Gastroesophageal sphincter (tissue), 4 donors: Measurements from ENCODE around the gene FBRSL1. TPM values are rescaled to one million over a fixed set of nuclear protein-coding genes. Genes with fewer than 3 reads are reported as not detected.
"Not testable (repeated sequence)": the region's sequence is repeated elsewhere in the genome, so short reads cannot be mapped to it uniquely, and the experiment has no call there.

Experiments
- ATAC-seq: fragments of 150-250 bp; one replicate; pipeline ENCODE4 v1.9.1; 2016; ENCODE audit warnings: mild to moderate bottlenecking, moderate library complexity
- H3K27ac ChIP-seq, 4 donors: fragments of 200-600 bp; sonication (generic) in 3 of 4; 1 replicate in 3 of 4; 2 replicates in 1 of 4; pipeline ENCODE4 v1.5.1; 2016 to 2019
- H3K27me3 ChIP-seq: fragments of 200-600 bp; sonication (generic); one replicate; pipeline ENCODE4 v1.5.1; 2019
- H3K36me3 ChIP-seq, 2 donors: fragments of 200-600 bp; sonication (generic); one replicate each; pipeline ENCODE4 v1.5.1; 2019; ENCODE audit warnings: control low read depth in 1 of 2
- H3K4me1 ChIP-seq, 3 donors: fragments of 200-600 bp; sonication (generic); 1 replicate in 2 of 3; 2 replicates in 1 of 3; pipeline ENCODE4 v1.5.1; 2016 to 2019; ENCODE audit warnings: control low read depth in 2 of 3
- H3K4me3 ChIP-seq, 2 donors: fragments of 200-600 bp; sonication (generic); one replicate each; pipeline ENCODE4 v1.5.1; 2019; ENCODE audit warnings: mild to moderate bottlenecking in 1 of 2, moderate library complexity in 1 of 2
- H3K9me3 ChIP-seq, 3 donors: fragments of 200-600 bp; sonication (generic); one replicate each; pipeline ENCODE4 v1.5.1; 2017 to 2019; ENCODE audit warnings: control low read depth in 2 of 3
- EP300 ChIP-seq: sonication (generic); formaldehyde crosslinking; IDR thresholded peaks from one replicate; pipeline ENCODE4 v1.6.1; 2017; ENCODE audit warnings: antibody characterized with exemption, mild to moderate bottlenecking
- POLR2A ChIP-seq, 2 donors: fragments of 450-650 bp; IDR thresholded peaks; one replicate each; pipeline ENCODE4 v1.6.1; 2017; ENCODE audit warnings: antibody characterized with exemption in 2 of 2, mild to moderate bottlenecking in 2 of 2, moderate library complexity in 1 of 2
- POLR2AphosphoS5 ChIP-seq: sonication (generic); formaldehyde crosslinking; IDR thresholded peaks from one replicate; pipeline ENCODE4 v1.6.1; 2017; ENCODE audit warnings: antibody characterized with exemption
- WGBS, 2 donors: methylation state at CpG; one replicate each; pipeline ENCODE4 v1.1.5; 2018; ENCODE audit warnings: low coverage in 1 of 2; 5-methylcytosine and 5-hydroxymethylcytosine counted together
- total RNA-seq, 4 donors: library from RNA; depleted of rRNA; stranded (reverse); fragments of >200 nt; gene quantifications; one replicate each; pipeline ENCODE4 v1.1.0, GENCODE V29; 2016
- TF ChIP-seq, protein P1 (sequence below), 4 experiments: fragments of 200-600 bp in 2 of 4; fragments of 450-650 bp in 2 of 4; sonication (generic) in 1 of 4; IDR thresholded peaks; one replicate each; pipeline ENCODE4 v1.5.1; 2017 to 2019; ENCODE audit warnings: antibody characterized with exemption in 4 of 4, mild to moderate bottlenecking in 2 of 4, moderate library complexity in 2 of 4

FBRSL1 gene
- 10 to 100 TPM in 2 of 4 donors, 1 to 10 TPM in 2; 8.5 to 24.7 (median 15.5) TPM for total RNA-seq

GRCh38 chr12:132489602-132490266 is at the start of gene FBRSL1:
Gene FBRSL1 (plus strand): TSS chr12:132490151.
- no CpG with 5 or more reads among the region's 96 CpGs for WGBS, 2 donors
- H3K4me1 ChIP-seq, result peaks cover 0 to 56% (median 36%) of the 10 kb centered on the region in 3 donors
- H3K27ac ChIP-seq, result peak within 1 kb of the TSS in 3 of 4 donors; percentile 75 to 88 (median 75)
- peaks cover 0 to 3% of the 10 kb centered on the region in 2 donors for H3K36me3 ChIP-seq
- H3K4me3 ChIP-seq, result peak within 1 kb of the TSS; percentile 61 to 71
- H3K27me3 ChIP-seq, result no peaks in the 10 kb centered on the region
- ATAC-seq, result peak; percentile 91
- H3K9me3 ChIP-seq, result no peaks in the 10 kb centered on the region
- no peak for TF ChIP-seq EP300
- peak; percentile 5 to 28 for TF ChIP-seq POLR2A (IDR thresholded peaks at IDR 0.05)
- TF ChIP-seq POLR2AphosphoS5, result peak; percentile 55
- TF ChIP-seq, protein P1, sequence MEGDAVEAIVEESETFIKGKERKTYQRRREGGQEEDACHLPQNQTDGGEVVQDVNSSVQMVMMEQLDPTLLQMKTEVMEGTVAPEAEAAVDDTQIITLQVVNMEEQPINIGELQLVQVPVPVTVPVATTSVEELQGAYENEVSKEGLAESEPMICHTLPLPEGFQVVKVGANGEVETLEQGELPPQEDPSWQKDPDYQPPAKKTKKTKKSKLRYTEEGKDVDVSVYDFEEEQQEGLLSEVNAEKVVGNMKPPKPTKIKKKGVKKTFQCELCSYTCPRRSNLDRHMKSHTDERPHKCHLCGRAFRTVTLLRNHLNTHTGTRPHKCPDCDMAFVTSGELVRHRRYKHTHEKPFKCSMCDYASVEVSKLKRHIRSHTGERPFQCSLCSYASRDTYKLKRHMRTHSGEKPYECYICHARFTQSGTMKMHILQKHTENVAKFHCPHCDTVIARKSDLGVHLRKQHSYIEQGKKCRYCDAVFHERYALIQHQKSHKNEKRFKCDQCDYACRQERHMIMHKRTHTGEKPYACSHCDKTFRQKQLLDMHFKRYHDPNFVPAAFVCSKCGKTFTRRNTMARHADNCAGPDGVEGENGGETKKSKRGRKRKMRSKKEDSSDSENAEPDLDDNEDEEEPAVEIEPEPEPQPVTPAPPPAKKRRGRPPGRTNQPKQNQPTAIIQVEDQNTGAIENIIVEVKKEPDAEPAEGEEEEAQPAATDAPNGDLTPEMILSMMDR (IDR thresholded peaks at IDR 0.05), result peak in 1 of 4 experiments; percentile 10

DNA sequence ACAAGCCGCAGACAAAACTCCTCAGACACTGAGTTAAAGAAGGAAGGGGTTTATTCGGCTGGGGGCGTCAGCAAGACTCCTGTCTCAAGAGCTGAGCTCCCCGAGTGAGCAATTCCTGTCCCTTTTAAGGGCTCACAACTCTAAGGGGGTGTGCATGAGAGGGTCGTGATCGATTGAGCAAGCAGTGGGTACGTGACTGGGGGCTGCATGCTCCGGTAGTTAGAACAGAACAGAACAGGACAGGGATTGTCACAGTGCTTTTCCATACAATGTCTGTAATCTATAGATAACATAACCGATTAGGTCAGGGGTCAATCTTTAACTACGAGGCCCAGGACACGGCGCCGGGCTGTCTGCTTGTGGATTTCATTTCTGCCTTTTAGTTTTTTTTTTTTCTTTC is 49.5 kb upstream of the FBRSL1 start:
- not testable (repeated sequence) for H3K27ac ChIP-seq, H3K4me1 ChIP-seq, H3K4me3 ChIP-seq, ATAC-seq, H3K9me3 ChIP-seq, H3K36me3 ChIP-seq
- peaks cover 61% of the 10 kb centered on the region for H3K27me3 ChIP-seq
- WGBS, 2 donors, result 86 to 90% methylated on average over 2 to 13 of the region's 13 CpGs

- ATAC-seq, result no peak
- WGBS, 2 donors, result 76 to 80% methylated on average over 5 to 10 of the region's 48 CpGs
- TF ChIP-seq POLR2AphosphoS5, result no peak
- TF ChIP-seq, protein P1 (IDR thresholded peaks at IDR 0.05), result no peak
- TF ChIP-seq EP300, result no peak
- no peak for TF ChIP-seq POLR2A (IDR thresholded peaks at IDR 0.05)
- Histone ChIP-seq H3K9me3 (no peaks in the 10 kb centered on the region), H3K27me3 (peaks cover 53% of the 10 kb centered on the region), H3K4me3 (no peak overlapping the region), H3K36me3 (no peaks in the 10 kb centered on the region), H3K4me1 (peaks cover 0 to 5% (median 0%) of the 10 kb centered on the region in 3 donors), H3K27ac (no peak overlapping the region)
These were observed 47.8 kb upstream of the FBRSL1 start for GRCh38 chr12:132441871-132442863.

- ATAC-seq, result no peak
- H3K27ac ChIP-seq, result no peak overlapping the region
- TF ChIP-seq EP300, result no peak
- no peak for TF ChIP-seq POLR2AphosphoS5
- TF ChIP-seq, protein P1 (IDR thresholded peaks at IDR 0.05), result no peak
- no peak for TF ChIP-seq POLR2A (IDR thresholded peaks at IDR 0.05)
- no peaks in the 10 kb centered on the region for H3K4me1 ChIP-seq
- no peaks in the 10 kb centered on the region for H3K9me3 ChIP-seq
- H3K4me3 ChIP-seq, result no peak overlapping the region
- H3K36me3 ChIP-seq, result no peaks in the 10 kb centered on the region
- WGBS, 2 donors, result 96% methylated on average over 23 of the region's 25 CpGs; no CpG with 5 or more reads in 1 of the 2 donors
- H3K27me3 ChIP-seq, result peaks cover 44% of the 10 kb centered on the region
These were observed 46.9 kb upstream of the FBRSL1 start for GRCh38 chr12:132443091-132443490.

- no peak for ATAC-seq
- TF ChIP-seq EP300, result no peak
- TF ChIP-seq POLR2A (IDR thresholded peaks at IDR 0.05), result no peak
- TF ChIP-seq POLR2AphosphoS5, result no peak
- TF ChIP-seq, protein P1 (IDR thresholded peaks at IDR 0.05), result no peak
- 84 to 90% methylated on average over 7 to 14 of the region's 18 CpGs for WGBS, 2 donors
- Histone ChIP-seq H3K4me3 (no peak overlapping the region), H3K4me1 (no peaks in the 10 kb centered on the region), H3K36me3 (no peaks in the 10 kb centered on the region), H3K27ac (no peak overlapping the region), H3K9me3 (no peaks in the 10 kb centered on the region), H3K27me3 (peaks cover 40% of the 10 kb centered on the region)
These were observed 45.7 kb upstream of the FBRSL1 start for GRCh38 chr12:132444283-132444682.
